Mucosa of gallbladder (tissue), 1 donor: Measurements from ENCODE around the gene RBM43. TPM values are rescaled to one million over a fixed set of nuclear protein-coding genes. Genes with fewer than 3 reads are reported as not detected.
A peak's percentile ranks its signal among the peaks of the same experiment; 100 is the strongest.
"Not testable (repeated sequence)": the region's sequence is repeated elsewhere in the genome, so short reads cannot be mapped to it uniquely, and the experiment has no call there.

Experiments used
- DNase-seq: peaks from one replicate; pipeline ENCODE4 v3.0.0-alpha.2; 2020; ENCODE audit warnings: low spot score
- total RNA-seq: library from RNA; stranded (reverse); gene quantifications from one replicate; pipeline ENCODE4 v1.2.1, GENCODE V29; 2021
- donor health status: DM: no; HTN: no; CAD: no.

Gene RBM43
- total RNA-seq = 8.8 TPM

DNA sequence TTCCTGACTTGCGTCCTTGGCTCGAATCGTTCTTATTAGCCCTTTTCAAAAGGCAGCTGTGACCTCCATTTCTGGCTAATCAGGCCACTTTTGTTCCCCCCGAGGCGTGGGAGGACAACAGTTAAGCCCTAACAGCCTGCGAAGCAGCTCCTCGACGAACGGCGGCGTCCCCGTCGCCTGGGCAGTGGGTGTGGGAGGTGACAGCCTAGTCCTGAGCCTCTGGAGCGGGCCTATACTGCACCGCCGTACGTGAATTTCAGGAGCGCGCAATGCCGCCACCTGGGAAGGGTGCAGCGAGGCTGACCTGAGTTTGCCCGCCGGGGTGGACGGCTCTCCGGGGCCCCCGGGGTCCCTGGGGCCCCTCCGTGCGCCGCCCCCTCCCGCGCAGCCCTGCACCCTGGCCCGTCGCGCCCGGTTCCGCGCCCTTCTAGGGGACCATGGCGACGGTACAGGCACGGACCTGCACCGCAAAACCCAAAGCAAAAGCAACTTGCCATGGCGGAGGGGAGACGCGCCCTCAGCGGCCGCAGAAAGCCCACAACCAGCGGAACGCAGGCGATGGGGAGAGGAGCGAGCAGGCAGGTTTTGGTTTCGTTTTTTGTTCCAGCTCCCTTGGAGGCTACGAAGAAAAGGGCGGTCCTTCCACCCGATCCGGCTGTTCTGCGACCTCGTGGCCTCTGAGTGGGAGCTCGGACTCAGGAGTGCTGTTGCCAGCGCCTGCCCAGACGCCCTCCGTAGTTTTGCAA lies at the start of gene RBM43:
TSS of gene RBM43 (minus strand) at position 633 of the 746 bp plus-strand sequence. CDS start at position 497, 136 bp downstream.
- DNase-seq = peak; percentile 85

- not testable (repeated sequence) for DNase-seq
These were observed 48.6 kb upstream of the RBM43 start for GRCh38 chr2:151310313-151310712.

- DNase-seq = no peak
These were observed 45.0 kb upstream of the RBM43 start for GRCh38 chr2:151306621-151307020.

GRCh38 chr2:151305129-151305691 lies 43.5 kb upstream of the RBM43 start:
- DNase-seq = no peak

DNA sequence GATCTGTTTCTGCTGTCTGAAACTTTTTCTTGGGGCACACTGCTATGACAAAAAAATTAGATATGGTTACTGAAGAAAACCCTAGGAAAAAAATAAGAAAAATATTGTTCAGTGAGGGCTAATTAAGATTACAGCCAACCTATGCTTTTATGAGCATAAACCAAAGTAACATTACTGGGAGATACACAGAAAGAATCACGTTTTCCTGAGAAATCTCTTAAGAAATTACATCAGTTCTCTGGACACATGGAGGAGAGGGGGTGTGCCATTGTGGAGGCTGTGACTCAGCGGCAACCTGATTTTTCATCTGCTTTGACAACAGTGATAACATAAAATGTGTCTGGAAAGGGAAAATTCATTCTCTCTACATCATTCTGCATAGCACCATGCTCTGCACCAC lies 41.2 kb upstream of the RBM43 start:
- DNase-seq = no peak

DNA sequence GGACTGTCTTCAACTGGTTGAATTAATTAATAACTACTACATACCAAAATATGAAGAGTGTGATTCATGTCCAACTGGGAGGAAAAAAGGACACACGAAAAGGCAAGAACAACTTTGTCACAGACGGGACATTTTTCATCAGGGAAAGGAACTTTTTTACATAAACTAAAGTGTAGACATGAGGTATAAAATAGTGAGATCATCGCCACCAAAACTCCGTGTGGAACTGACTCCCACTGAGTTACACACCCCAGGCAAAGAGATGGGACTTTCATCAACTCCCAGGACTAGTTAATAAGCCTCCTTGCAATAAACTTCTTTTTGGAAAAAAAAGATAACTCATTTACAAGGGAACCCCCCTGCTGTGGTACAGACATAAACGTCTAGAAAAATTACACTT lies 40.7 kb upstream of the RBM43 start:
- DNase-seq = no peak

DNA sequence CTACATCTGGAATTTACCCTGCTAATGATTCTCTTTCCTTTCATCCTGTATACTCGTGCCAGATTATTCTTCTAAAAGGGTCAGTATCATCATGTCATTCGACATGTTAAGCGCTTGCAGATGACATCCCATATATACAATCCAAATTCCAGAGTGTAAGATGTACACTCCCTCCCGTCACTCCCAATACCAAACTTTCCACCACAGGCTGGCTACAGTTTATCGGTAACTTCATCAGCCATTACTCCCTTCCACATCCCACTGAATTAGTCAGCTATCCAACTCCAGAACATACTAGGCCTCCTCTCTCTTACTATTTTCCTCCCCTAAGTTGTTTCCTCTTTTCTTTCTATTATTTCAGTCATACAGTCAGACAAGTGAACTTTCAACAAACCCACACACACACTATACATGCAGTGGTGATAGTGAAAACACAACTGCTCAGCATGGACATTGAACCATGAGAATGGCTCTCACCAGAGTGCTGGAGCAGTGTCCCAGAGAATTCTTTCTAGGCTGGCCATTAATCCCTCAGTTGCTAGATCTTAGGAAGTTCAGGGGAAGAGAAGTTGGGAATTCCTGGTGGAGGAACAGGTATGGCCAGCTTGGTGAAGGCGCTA lies 38.4 kb upstream of the RBM43 start:
- no peak for DNase-seq

DNA sequence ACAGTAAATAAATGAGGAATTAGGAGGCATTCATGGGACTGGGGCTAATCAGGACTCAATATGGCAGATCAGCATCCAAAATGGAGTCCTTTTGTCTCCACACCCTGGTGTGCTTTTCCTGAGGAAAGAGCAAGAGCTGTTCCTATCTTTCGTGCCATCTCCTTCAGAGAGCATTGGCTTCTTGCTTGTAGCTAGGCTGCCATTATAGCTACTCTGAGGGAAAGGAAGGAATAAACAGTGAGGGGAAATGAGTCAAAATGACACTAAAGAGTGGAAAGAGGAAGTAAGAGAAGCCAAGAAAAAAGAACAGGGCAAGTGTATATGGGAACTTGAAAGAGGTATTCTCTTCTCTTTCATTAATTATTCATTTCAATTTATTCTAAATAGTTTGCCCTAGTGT lies 36.2 kb upstream of the RBM43 start:
- no peak for DNase-seq

DNA sequence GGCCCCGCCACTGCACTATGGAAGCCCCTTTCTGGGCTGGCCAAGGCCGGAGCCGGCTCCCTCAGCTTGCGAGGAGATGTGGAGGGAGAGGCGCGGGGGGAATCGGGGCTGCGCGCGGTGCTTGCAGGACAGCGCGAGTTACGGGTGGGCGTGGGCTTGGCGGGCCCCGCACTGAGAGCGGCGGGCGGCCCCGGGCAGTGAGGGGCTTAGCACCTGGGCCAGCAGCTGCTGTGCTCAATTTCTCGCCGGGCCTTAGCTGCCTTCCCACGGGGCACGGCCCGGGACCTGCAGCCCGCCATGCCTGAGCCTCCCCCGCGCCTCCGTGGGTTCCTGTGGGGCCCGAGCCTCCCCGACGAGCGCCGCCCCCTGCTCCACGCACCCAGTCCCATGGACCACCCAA lies 34.3 kb upstream of the RBM43 start:
- DNase-seq = not testable (repeated sequence)

GRCh38 chr2:151292546-151292945 lies 30.9 kb upstream of the RBM43 start:
- no peak for DNase-seq

DNA sequence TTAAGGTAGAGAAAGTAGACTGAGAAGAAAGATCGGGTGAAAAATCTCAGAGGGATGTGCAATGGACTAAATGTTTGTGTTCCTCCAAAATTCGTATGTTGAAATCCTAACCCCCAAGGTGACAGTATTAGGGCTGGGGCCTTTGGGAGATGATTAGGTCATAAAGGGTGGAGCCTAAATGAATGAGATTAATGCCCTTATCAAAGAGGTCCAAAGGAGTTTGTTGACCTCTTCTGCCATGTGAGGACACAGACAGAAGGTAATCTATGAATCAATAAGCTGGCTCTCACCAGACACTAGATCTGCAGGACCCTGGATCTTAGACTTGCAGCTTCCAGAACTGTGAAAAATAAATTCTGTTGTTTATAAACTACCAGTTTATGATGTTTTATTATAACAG lies 30.5 kb upstream of the RBM43 start:
- no peak for DNase-seq

- DNase-seq = no peak
These were observed 29.6 kb upstream of the RBM43 start for GRCh38 chr2:151291224-151291623.

DNA sequence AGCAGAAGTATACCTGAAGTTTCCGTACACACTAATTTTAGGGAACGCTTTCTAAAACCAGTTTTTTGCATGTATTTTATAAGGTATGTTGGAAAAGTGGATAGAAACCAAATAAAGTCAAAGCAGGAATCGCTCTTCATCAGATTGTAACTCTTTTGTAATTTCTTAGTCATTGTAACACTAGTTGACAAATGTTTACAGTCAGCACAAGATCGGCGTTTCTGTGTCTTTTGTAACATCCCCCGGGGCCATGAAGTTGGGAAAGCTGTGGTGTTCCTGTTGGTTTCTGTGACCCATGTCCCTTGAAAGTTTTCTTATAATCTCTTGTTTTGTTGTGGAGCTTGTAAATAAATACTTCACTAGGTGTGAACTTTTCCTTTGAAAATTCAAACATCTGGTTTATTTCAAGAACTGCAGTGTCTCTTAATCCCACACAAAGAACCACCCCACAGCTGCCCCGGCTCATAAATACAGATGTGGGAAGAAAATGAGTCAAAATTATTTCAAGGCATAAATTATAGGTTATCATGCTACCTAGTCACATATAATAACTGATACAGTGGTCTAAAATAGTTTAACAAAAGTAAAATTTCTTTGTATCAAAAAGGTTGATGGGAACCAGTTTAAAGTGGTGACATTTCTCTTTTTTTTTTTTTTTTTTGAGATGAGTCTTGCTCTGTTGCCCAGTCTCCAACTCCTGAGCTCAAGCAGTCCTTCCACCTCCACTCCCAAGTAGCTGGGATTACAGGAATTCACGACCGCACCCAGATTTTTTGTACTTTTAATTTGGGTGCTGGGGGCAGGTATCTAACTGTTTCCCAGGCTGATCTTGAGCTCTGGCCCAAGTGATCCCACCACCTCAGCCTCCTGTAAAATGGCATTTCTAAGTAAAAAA lies 28.6 kb upstream of the RBM43 start:
- no peak for DNase-seq

GRCh38 chr2:151287513-151288250 lies 26.0 kb upstream of the RBM43 start:
- no peak for DNase-seq

DNA sequence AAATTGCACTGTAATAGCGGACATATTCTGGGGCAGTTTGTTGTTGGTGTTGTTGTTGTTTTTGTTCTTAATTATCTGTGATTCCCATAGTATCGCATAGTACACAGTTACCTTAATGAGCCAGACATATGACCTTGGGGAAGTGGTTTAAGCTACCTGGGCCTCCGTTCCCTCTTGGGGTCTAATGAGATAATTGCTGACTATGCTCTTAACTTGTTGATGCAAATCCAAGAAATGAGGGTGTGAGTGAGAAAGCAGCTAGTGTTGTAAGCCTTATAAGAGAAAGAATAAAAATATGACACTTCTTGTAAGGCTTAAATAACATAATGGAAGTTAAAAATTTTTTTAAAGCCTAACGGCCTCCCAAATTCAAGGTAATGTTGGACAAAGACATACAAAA lies 20.7 kb upstream of the RBM43 start:
- DNase-seq = no peak

DNA sequence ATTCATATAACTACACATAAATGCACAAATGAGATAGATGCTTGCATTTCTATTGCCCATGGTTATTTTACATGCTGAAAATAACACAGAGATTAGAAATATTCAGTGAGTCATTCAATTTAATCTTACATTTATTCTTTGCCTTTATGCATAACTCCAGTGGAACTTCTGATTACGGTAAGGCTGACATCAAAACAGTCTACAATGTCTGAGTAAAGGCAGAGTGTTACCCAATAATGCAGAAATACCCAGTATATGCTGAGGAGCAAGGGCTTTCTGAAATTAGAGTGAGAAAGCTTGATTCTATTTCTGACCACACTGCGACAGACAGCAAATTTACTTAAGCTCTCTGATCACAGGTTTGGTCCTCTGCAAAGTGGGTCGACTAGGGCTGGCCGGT lies 18.6 kb upstream of the RBM43 start:
- DNase-seq = no peak

GRCh38 chr2:151278487-151278886 lies 16.8 kb upstream of the RBM43 start:
- DNase-seq = no peak

DNA sequence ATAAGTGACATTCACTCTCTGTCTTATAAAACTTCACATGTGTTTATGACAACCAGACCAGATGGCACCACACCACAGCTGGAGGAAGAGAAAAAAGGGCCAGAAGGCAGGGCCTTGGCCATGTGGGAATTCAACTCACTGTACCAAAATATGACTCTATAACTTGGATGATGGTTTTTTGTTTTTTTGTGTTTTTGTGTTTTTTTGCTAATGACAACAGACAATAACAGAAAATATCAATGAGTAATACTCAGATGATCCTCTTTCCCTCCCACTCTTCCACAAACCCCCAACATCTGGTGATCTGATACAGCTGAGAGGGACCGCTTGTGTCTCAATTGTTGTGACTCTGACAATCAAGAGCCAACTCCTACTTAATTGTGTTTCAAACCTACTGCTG lies 15.4 kb upstream of the RBM43 start:
- DNase-seq = no peak

DNA sequence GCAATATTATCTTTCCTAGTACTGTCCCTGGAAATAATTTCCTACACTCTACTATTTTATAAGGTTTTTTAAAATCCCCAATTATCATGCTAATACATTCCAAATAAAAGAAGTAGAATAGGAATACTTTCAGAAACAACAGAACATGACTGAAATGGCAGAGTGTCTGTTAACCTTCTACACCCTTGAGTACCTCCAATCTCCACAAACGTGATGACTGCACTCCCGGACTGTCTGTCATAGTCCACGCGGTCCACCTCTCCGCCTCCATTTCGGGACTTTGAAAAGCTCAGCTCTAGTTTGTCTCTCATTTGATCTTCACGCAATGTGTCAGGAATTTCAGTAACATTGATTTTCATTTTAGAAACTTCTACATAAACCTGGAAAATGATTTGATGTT lies 13.6 kb upstream of the RBM43 start:
- no peak for DNase-seq

DNA sequence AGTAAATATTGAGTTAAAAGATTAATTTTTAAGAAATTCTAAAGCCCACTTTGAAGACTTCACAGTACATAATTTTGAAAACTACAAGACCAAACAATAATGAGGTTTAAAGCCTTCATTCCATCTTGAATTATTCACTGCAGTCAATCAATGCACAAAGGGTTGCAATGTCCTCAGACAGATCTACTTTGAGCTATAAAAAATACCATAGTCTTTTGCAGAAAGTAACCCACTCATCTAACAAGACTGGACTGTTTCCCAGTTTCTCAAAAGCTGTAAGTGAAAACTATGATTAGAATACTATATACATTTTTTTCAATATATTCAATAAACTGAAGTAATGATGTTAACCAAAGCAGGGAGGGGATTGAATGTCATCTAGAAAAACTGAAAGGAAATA lies 10.2 kb upstream of the RBM43 start:
- no peak for DNase-seq

DNA sequence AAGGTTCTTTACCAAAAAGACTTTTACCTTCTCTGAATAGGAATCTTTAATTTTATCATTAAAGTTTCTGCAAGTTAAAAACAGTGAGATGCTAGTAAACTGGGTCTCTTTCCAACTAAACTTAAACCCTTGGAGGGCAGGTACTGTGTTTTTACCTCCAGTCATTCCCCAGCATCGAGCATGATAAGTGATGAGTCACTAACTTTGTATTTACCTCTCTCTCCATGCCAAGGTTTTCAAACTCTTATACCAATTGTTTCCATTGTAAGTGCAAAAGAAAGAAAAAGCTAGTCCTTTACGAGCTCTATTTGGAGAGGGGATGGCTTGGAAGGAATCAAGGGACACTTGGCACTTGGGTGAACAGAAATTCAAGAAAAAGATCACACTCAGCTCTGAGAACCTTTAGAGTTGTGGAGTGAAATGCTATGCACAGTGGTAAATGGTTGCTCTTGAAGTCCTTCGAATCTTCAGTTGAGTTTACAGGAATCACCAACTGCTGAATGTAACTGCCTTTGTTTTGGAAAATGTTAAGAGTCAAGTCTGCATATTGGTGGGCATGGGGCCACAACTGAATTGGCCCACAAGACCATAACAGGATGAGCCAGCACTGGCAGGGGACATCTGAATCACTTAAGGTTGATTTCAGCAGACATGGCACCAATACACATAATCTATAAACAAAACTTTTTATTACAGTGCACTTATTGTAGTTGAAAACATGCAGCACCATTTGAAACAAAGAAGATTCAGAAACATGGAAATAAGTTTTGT lies 8.3 kb upstream of the RBM43 start:
- no peak for DNase-seq
